NCI-H146 treated with DMSO at 0.1 percent for 48 hours (cell line): ENCODE data around the gene TIMP3.

Experiments used
- DNase-seq: peaks from one replicate; lab custom pipeline; 2025; ENCODE audit not compliant: unreplicated experiment; lab: John Stamatoyannopoulos, UW

TIMP3 gene

GRCh38 chr22:32785321-32786026 is 16.0 kb upstream of the TIMP3 start:
- no peak for DNase-seq

- DNase-seq: no peak
Observed at GRCh38 chr22:32786027-32786418, 15.5 kb upstream of the TIMP3 start.

- no peak for DNase-seq
Observed at GRCh38 chr22:32788904-32789624, 12.4 kb upstream of the TIMP3 start.

- DNase-seq: no peak
Observed at GRCh38 chr22:32789797-32790620, 11.5 kb upstream of the TIMP3 start.

- no peak for DNase-seq
Observed at GRCh38 chr22:32791056-32791455, 10.4 kb upstream of the TIMP3 start.

GRCh38 chr22:32791485-32791884 is 10.0 kb upstream of the TIMP3 start:
- DNase-seq: no peak

- DNase-seq: no peak
Observed at GRCh38 chr22:32793589-32793988, 7.9 kb upstream of the TIMP3 start.

- DNase-seq: no peak
Observed at GRCh38 chr22:32794449-32795213, 6.9 kb upstream of the TIMP3 start.

- DNase-seq: no peak
Observed at GRCh38 chr22:32795214-32795596, 6.3 kb upstream of the TIMP3 start.

GRCh38 chr22:32796865-32797573 is 4.5 kb upstream of the TIMP3 start:
- peak; percentile 0 for DNase-seq

GRCh38 chr22:32799496-32799895 is 2.0 kb upstream of the TIMP3 start:
- DNase-seq: no peak

GRCh38 chr22:32800158-32800882 is 1.2 kb upstream of the TIMP3 start:
- no peak for DNase-seq

GRCh38 chr22:32800994-32801536 is 440 bp upstream of the TIMP3 start:
- no peak for DNase-seq

GRCh38 chr22:32802237-32802765 is 796 bp downstream of the TIMP3 start:
- no peak for DNase-seq

- DNase-seq: no peak
Observed at GRCh38 chr22:32803020-32803737, 1.7 kb downstream of the TIMP3 start.

- no peak for DNase-seq
Observed at GRCh38 chr22:32803738-32804435, 2.4 kb downstream of the TIMP3 start.

- no peak for DNase-seq
Observed at GRCh38 chr22:32804531-32805360, 3.2 kb downstream of the TIMP3 start.
